Measurements from ENCODE around the gene KRTAP9-1.

The KRTAP9-1 gene

DNA sequence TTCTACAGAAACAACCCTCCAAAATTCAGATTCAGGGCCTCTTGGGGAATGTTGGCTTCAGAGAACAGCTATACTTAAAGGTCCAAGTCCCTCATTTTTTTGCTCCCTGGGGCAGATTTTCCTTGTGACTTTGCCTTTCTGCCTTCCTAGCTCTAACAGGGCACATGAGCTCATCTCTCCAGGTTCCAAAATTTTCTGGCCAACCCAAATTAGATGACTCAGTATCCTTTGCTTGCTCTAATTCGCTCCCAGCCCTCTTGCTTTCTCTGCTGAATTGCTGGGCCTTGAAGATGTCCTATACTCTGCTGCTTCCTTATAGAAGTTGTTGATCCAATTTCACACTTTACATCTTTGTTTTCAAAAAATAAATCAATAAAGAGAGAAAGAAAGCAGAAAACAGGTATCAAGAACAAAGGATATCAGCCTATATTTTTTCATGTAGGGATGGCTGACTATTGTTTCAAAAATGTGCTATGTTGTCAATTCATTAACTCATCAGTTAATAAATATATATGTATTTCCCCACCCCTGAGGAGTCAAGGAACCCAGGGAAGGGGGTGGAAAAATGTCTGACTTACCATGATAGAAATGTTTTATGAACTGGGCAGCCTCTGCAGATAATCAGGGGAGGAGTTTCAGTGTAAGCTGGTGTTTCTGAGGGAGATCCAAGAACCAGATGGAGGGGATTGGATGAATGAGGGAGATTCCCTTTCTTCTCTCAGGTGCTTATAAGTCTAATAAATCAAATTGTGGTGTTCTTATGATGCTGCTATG lies 10.7 kb upstream of the KRTAP9-1 start:
- H4K8ac ChIP-seq (ENCODE audit: low read depth, low read length), result no peak overlapping the region

DNA sequence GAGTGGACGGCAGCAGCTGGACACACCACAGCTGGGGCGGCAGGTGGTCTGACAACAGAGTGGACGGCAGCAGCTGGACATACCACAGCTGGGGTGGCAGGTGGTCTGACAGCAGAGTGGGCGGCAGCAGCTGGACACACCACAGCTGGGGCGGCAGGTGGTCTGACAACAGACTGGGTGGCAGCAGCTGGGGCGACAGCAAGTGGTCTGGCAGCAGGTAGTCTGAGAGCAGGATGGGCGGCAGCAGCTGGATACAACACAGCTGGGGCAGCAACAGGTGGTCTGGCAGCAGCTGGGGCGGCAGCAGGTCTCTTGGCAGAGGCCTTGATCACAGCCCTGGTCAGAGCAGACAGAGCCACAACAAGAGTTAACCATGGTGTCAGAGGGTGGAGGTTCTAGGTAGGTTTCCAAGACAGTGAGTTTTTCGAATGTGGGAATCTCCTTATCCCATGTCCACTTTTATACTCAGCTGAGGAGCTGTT lies 5.2 kb upstream of the KRTAP9-1 start, which contains the start of gene KRTAP4-1:
Gene KRTAP4-1 (minus strand): TSS at position 432 of the 482 bp plus-strand sequence. CDS start 57 bp downstream, at position 375.
- no peak within 1 kb of the TSS for H4K91ac ChIP-seq (ENCODE audit: low read depth, low read length)
- H2BK12ac ChIP-seq (ENCODE audit: low read length), result no peak within 1 kb of the TSS
- H2BK120ac ChIP-seq (ENCODE audit: insufficient read depth, low read length, poor library complexity), result no peak within 1 kb of the TSS
- no peak within 1 kb of the TSS for H3K4me2 ChIP-seq (ENCODE audit: low read length)
- no peaks in the 10 kb centered on the region for H3K9me3 ChIP-seq (ENCODE audit: insufficient read depth, low read depth, low read length)
- no peaks in the 10 kb centered on the region for H3K36me3 ChIP-seq (ENCODE audit: control insufficient read depth in 1 of 2, insufficient read depth in 2 of 2, low read length in 2 of 2)
- no peaks in the 10 kb centered on the region for H3K4me1 ChIP-seq (ENCODE audit: control insufficient read depth in 1 of 2, insufficient read depth in 2 of 2, low read length in 2 of 2)
- H3K18ac ChIP-seq (ENCODE audit: low read length), result no peak within 1 kb of the TSS
- no peak within 1 kb of the TSS for H4K8ac ChIP-seq (ENCODE audit: low read depth, low read length)
- H3K27ac ChIP-seq (ENCODE audit: low read depth, low read length), result no peak within 1 kb of the TSS
- DNase-seq, result no peak
- no peaks in the 10 kb centered on the region for H3K79me1 ChIP-seq (ENCODE audit: low read length)
- H3K9ac ChIP-seq (ENCODE audit: low read length), result no peak within 1 kb of the TSS
- no peak within 1 kb of the TSS for H3K4ac ChIP-seq (ENCODE audit: low read depth, low read length)
- no CpG with 5 or more reads among the region's 9 CpGs for WGBS (ENCODE audit: extremely low coverage, insufficient coverage, insufficient read length)
- no peak within 1 kb of the TSS for H3K14ac ChIP-seq (ENCODE audit: low read length)
- H2BK5ac ChIP-seq (ENCODE audit: low read depth, low read length, poor library complexity), result no peak within 1 kb of the TSS
- no peaks in the 10 kb centered on the region for H3K79me2 ChIP-seq (ENCODE audit: control insufficient read depth, insufficient read depth, low read length, poor library complexity)
- no peak within 1 kb of the TSS for H3K4me3 ChIP-seq (ENCODE audit: low read depth, low read length)
- H3K23ac ChIP-seq (ENCODE audit: low read length), result no peak within 1 kb of the TSS
- no peak within 1 kb of the TSS for H2AK5ac ChIP-seq (ENCODE audit: low read length)
- no peak within 1 kb of the TSS for H2AFZ ChIP-seq (ENCODE audit: insufficient read depth, low read length, poor library complexity)
- no peak within 1 kb of the TSS for H4K12ac ChIP-seq (ENCODE audit: low read depth, low read length)
- H3K27me3 ChIP-seq (ENCODE audit: insufficient read depth, low read length), result no peaks in the 10 kb centered on the region

More for the DNA sequence above, 10.7 kb upstream of the KRTAP9-1 start:
- H4K91ac ChIP-seq (ENCODE audit: low read depth, low read length), result no peak overlapping the region
- no peak overlapping the region for H3K9ac ChIP-seq (ENCODE audit: low read length)
- H3K27ac ChIP-seq (ENCODE audit: low read depth, low read length), result no peak overlapping the region
- DNase-seq, result no peak
- no peaks in the 10 kb centered on the region for H3K79me2 ChIP-seq (ENCODE audit: control insufficient read depth, insufficient read depth, low read length, poor library complexity)
- no peak overlapping the region for H3K14ac ChIP-seq (ENCODE audit: low read length)
- no peak overlapping the region for H4K12ac ChIP-seq (ENCODE audit: low read depth, low read length)
- no peak overlapping the region for H2BK120ac ChIP-seq (ENCODE audit: insufficient read depth, low read length, poor library complexity)
- no peak overlapping the region for H2BK5ac ChIP-seq (ENCODE audit: low read depth, low read length, poor library complexity)
- no peaks in the 10 kb centered on the region for H3K36me3 ChIP-seq (ENCODE audit: control insufficient read depth in 1 of 2, insufficient read depth in 2 of 2, low read length in 2 of 2)
- no peak overlapping the region for H2AFZ ChIP-seq (ENCODE audit: insufficient read depth, low read length, poor library complexity)
- no peak overlapping the region for H3K18ac ChIP-seq (ENCODE audit: low read length)
- H3K4ac ChIP-seq (ENCODE audit: low read depth, low read length), result no peak overlapping the region
- no peak overlapping the region for H2BK12ac ChIP-seq (ENCODE audit: low read length)
- H3K4me3 ChIP-seq (ENCODE audit: low read depth, low read length), result no peak overlapping the region
- no peaks in the 10 kb centered on the region for H3K4me1 ChIP-seq (ENCODE audit: control insufficient read depth in 1 of 2, insufficient read depth in 2 of 2, low read length in 2 of 2)
- H3K4me2 ChIP-seq (ENCODE audit: low read length), result no peak overlapping the region
- no CpG with 5 or more reads among the region's 1 CpG for WGBS (ENCODE audit: extremely low coverage, insufficient coverage, insufficient read length)
- no peak overlapping the region for H2AK5ac ChIP-seq (ENCODE audit: low read length)
- no peaks in the 10 kb centered on the region for H3K79me1 ChIP-seq (ENCODE audit: low read length)
- H3K23ac ChIP-seq (ENCODE audit: low read length), result no peak overlapping the region
- H3K9me3 ChIP-seq (ENCODE audit: insufficient read depth, low read depth, low read length), result no peaks in the 10 kb centered on the region
- H3K27me3 ChIP-seq (ENCODE audit: insufficient read depth, low read length), result no peaks in the 10 kb centered on the region

DNA sequence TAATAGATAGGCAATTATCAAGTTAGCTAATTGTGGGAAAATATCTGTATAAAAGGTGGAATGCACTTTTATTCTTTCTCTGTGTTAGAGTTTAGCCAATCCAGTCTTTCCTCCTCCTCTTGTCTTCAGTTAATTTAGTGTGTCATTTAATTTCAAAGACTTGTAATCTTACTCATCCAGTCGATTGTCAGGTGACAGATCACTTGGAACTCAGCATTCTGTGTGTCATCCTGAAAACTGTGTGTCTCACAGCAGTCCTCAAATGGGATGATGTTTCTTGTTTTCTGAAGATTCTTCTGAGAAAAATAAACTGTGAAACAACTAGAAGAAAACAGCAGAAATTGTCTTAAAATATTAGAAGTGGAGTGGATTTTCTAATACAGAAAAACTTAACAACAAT lies 4.7 kb upstream of the KRTAP9-1 start:
- Histone ChIP-seq H3K79me1 (ENCODE audit: low read length) (no peaks in the 10 kb centered on the region), H4K12ac (ENCODE audit: low read depth, low read length) (no peak overlapping the region), H2BK5ac (ENCODE audit: low read depth, low read length, poor library complexity) (no peak overlapping the region), H3K23ac (ENCODE audit: low read length) (no peak overlapping the region), H3K18ac (ENCODE audit: low read length) (no peak overlapping the region), H3K4me1 (ENCODE audit: control insufficient read depth in 1 of 2, insufficient read depth in 2 of 2, low read length in 2 of 2) (no peaks in the 10 kb centered on the region), H4K8ac (ENCODE audit: low read depth, low read length) (no peak overlapping the region), H4K91ac (ENCODE audit: low read depth, low read length) (no peak overlapping the region), H3K14ac (ENCODE audit: low read length) (no peak overlapping the region), H3K9ac (ENCODE audit: low read length) (no peak overlapping the region), H3K36me3 (ENCODE audit: control insufficient read depth in 1 of 2, insufficient read depth in 2 of 2, low read length in 2 of 2) (no peaks in the 10 kb centered on the region), H2BK120ac (ENCODE audit: insufficient read depth, low read length, poor library complexity) (no peak overlapping the region), H3K27ac (ENCODE audit: low read depth, low read length) (no peak overlapping the region), H3K4me2 (ENCODE audit: low read length) (no peak overlapping the region), H3K79me2 (ENCODE audit: control insufficient read depth, insufficient read depth, low read length, poor library complexity) (no peaks in the 10 kb centered on the region), H3K4ac (ENCODE audit: low read depth, low read length) (no peak overlapping the region), H3K27me3 (ENCODE audit: insufficient read depth, low read length) (no peaks in the 10 kb centered on the region), H2AFZ (ENCODE audit: insufficient read depth, low read length, poor library complexity) (no peak overlapping the region), H2AK5ac (ENCODE audit: low read length) (no peak overlapping the region), H3K9me3 (ENCODE audit: insufficient read depth, low read depth, low read length) (no peaks in the 10 kb centered on the region), H2BK12ac (ENCODE audit: low read length) (no peak overlapping the region), H3K4me3 (ENCODE audit: low read depth, low read length) (no peak overlapping the region)
- WGBS (ENCODE audit: extremely low coverage, insufficient coverage, insufficient read length), result no CpG with 5 or more reads among the region's 1 CpG
- no peak for DNase-seq

DNA sequence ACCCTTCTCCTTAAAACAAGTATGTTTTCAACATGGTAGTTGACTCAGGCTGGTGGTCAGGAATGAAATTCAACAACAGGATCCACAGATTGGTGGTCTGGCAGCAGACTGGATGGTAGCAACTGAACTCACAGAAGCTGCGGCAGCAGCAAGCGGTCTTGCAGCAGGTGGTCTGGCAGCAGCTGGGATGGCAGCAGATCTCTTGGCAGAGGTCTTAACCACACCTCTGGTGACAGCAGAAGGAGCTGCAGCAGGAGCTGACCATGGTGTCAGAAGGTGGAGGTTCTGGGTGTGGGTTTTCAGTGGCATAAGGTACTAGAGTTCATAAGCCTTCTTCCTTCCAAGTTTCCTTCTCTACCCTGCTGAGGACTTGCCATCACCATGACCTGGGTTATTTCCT lies 2.8 kb upstream of the KRTAP9-1 start:
- H3K79me2 ChIP-seq (ENCODE audit: control insufficient read depth, insufficient read depth, low read length, poor library complexity), result no peaks in the 10 kb centered on the region
- WGBS (ENCODE audit: extremely low coverage, insufficient coverage, insufficient read length), result no CpG with 5 or more reads among the region's 2 CpGs

More for the DNA sequence above, 2.8 kb upstream of the KRTAP9-1 start:
- Histone ChIP-seq H2BK5ac (ENCODE audit: low read depth, low read length, poor library complexity) (no peak overlapping the region), H2AK5ac (ENCODE audit: low read length) (no peak overlapping the region), H3K4me2 (ENCODE audit: low read length) (no peak overlapping the region), H3K18ac (ENCODE audit: low read length) (no peak overlapping the region), H4K8ac (ENCODE audit: low read depth, low read length) (no peak overlapping the region), H4K91ac (ENCODE audit: low read depth, low read length) (no peak overlapping the region), H3K36me3 (ENCODE audit: control insufficient read depth in 1 of 2, insufficient read depth in 2 of 2, low read length in 2 of 2) (no peaks in the 10 kb centered on the region), H3K9ac (ENCODE audit: low read length) (no peak overlapping the region), H3K27me3 (ENCODE audit: insufficient read depth, low read length) (no peaks in the 10 kb centered on the region), H2BK12ac (ENCODE audit: low read length) (no peak overlapping the region), H3K14ac (ENCODE audit: low read length) (no peak overlapping the region), H3K27ac (ENCODE audit: low read depth, low read length) (no peak overlapping the region), H3K23ac (ENCODE audit: low read length) (no peak overlapping the region), H3K4ac (ENCODE audit: low read depth, low read length) (no peak overlapping the region), H3K4me3 (ENCODE audit: low read depth, low read length) (no peak overlapping the region), H3K4me1 (ENCODE audit: control insufficient read depth in 1 of 2, insufficient read depth in 2 of 2, low read length in 2 of 2) (no peaks in the 10 kb centered on the region), H3K9me3 (ENCODE audit: insufficient read depth, low read depth, low read length) (no peaks in the 10 kb centered on the region), H2BK120ac (ENCODE audit: insufficient read depth, low read length, poor library complexity) (no peak overlapping the region), H2AFZ (ENCODE audit: insufficient read depth, low read length, poor library complexity) (no peak overlapping the region), H4K12ac (ENCODE audit: low read depth, low read length) (no peak overlapping the region), H3K79me1 (ENCODE audit: low read length) (no peaks in the 10 kb centered on the region)
- no peak for DNase-seq
